Testis (tissue), 3 donors: Measurements from ENCODE around the gene S1PR5. TPM values are rescaled to one million over a fixed set of nuclear protein-coding genes. Genes with fewer than 3 reads are reported as not detected.
A peak's percentile ranks its signal among the peaks of the same experiment; 100 is the strongest.

Experiments
- DNase-seq: peaks from one replicate; pipeline ENCODE4 v3.0.0-alpha.2; 2019
- H3K27ac ChIP-seq, 2 donors: fragments of 200-600 bp; sonication (generic); one replicate each; pipeline ENCODE4 v1.5.1; 2019
- H3K27me3 ChIP-seq: fragments of 200-600 bp; sonication (generic); one replicate; pipeline ENCODE4 v1.5.1; 2019
- H3K36me3 ChIP-seq: fragments of 200-600 bp; sonication (generic); one replicate; pipeline ENCODE4 v1.5.1; 2017; ENCODE audit warnings: low read depth; ENCODE audit errors: missing control alignments
- H3K4me1 ChIP-seq: fragments of 200-600 bp; sonication (generic); one replicate; pipeline ENCODE4 v1.5.1; 2019
- H3K4me3 ChIP-seq, 2 donors: fragments of 200-600 bp; sonication (generic); one replicate each; pipeline ENCODE4 v1.5.1; 2017 to 2019
- H3K9me3 ChIP-seq: fragments of 200-600 bp; sonication (generic); one replicate; pipeline ENCODE4 v1.5.1; 2017
- POLR2A ChIP-seq: fragments of 450-650 bp; IDR thresholded peaks from one replicate; pipeline ENCODE4 v1.6.1; 2017; ENCODE audit warnings: antibody characterized with exemption, mild to moderate bottlenecking, moderate library complexity
- WGBS, 2 donors: methylation state at CpG; one replicate each; pipeline ENCODE4 v1.1.5; 2018; 5-methylcytosine and 5-hydroxymethylcytosine counted together
- intact Hi-C: fragments of 100-400 bp; cut with DNase I; formaldehyde crosslinking; loops from one replicate; pipeline ENCODE4 v1.15.1; 2023; ENCODE audit warnings: low total_unique reads
- polyA plus RNA-seq: library from polyadenylated mRNA; stranded (reverse); fragments of 350-450 nt; fragmentation: Illumina TruSeq; extraction: RNeasy Lipid Tissue Mini Kit (QIAGEN cat#74804); gene quantifications from one replicate; pipeline ENCODE4 v1.2.3, GENCODE V29; 2014; ENCODE audit warnings: low read depth, low replicate concordance; ENCODE audit not compliant: insufficient read depth
- total RNA-seq, 2 donors: library from RNA; depleted of rRNA; stranded (reverse); fragments of >200 nt; gene quantifications; one replicate each; pipeline ENCODE4 v1.2.3, GENCODE V29; 2016
- TF ChIP-seq, protein P1 (sequence below), 3 experiments: fragments of 450-650 bp in 2 of 3; fragments of 200-600 bp in 1 of 3; sonication (generic) in 1 of 3; IDR thresholded peaks; one replicate each; pipeline ENCODE4 v1.5.1; 2016 to 2019; ENCODE audit warnings: antibody characterized with exemption in 3 of 3, mild to moderate bottlenecking in 2 of 3, moderate library complexity in 1 of 3

Gene S1PR5
- total and polyA plus RNA-seq, 3 donors from 2014 or later: 0.12 to 0.61 (median 0.31) TPM

DNA sequence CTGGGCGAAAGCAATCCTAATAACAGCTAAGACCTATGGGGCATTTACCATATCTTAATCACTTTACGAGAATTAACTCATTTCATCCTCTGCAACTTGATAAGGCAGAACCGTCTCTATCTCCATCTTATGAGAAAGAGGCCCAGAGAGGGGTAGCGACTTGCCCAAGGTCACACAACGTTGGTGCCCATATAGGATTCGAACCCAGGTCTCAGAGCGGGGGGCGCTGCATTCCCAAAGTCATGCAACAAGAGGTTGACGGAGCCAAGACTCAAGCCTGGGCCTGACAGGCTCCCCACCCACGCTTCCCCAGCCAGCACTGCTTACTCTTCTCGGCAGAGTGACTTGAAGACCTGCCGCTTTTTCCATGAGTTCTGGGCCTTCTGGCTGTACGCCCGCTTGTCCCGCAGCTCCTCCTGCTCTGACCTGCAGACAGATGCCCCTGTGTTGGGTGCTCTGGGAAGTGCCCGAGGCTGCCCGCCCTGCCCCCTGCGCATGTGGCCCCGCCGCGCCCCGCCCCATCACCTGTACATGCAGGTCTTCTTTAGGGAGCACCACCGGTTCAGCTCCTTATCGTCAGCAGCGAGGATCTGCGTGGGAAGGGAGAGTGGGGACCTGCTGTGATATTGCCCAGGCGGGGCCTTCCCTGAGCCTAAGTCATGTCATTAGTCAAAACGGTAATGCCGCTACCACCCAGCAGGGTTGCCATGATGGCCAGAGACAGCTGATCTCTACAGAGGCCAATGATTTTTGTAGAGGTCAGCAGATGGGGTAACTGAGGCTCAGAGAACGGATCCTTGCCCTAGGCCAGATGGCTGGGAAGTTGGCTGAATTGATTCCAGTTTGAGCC is 37.7 kb upstream of the S1PR5 start:
- no peaks in the 10 kb centered on the region for H3K27me3 ChIP-seq
- H3K36me3 ChIP-seq: no peaks in the 10 kb centered on the region
- no peaks in the 10 kb centered on the region for H3K9me3 ChIP-seq
- no peak overlapping the region for H3K27ac ChIP-seq
- TF ChIP-seq POLR2A: no peak
- TF ChIP-seq, protein P1, sequence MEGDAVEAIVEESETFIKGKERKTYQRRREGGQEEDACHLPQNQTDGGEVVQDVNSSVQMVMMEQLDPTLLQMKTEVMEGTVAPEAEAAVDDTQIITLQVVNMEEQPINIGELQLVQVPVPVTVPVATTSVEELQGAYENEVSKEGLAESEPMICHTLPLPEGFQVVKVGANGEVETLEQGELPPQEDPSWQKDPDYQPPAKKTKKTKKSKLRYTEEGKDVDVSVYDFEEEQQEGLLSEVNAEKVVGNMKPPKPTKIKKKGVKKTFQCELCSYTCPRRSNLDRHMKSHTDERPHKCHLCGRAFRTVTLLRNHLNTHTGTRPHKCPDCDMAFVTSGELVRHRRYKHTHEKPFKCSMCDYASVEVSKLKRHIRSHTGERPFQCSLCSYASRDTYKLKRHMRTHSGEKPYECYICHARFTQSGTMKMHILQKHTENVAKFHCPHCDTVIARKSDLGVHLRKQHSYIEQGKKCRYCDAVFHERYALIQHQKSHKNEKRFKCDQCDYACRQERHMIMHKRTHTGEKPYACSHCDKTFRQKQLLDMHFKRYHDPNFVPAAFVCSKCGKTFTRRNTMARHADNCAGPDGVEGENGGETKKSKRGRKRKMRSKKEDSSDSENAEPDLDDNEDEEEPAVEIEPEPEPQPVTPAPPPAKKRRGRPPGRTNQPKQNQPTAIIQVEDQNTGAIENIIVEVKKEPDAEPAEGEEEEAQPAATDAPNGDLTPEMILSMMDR (IDR thresholded peaks at IDR 0.05): peak in 1 of 3 experiments; percentile 1
- no peaks in the 10 kb centered on the region for H3K4me1 ChIP-seq
- no peak overlapping the region for H3K4me3 ChIP-seq
- intact Hi-C loops: no loop called here
- 81 to 88% methylated on average over 25 to 30 of the region's 30 CpGs for WGBS, 2 donors
- DNase-seq: no peak

DNA sequence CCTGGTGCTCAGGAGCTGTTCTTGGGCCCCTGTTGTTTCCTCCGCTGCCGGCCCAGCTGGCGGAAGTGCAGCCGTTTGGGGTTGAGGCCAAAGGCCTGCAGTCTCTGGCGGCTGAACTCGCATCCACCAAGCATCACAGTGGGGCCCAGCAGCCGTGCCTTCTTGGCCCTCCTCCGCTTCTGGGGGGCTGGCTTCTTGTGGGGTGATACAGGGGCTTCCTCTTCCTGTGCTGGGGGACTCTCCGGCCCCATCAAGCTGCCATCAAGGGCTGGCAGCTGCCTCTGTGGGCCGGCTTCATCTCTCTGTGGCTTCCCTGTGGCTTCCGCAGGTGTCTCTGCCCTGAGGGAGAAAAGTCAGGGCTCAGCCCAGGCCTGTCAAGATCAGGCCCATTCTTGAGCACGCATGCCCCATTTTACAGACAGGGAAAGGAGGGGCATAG is 36.7 kb upstream of the S1PR5 start:
- H3K4me3 ChIP-seq: no peak overlapping the region
- intact Hi-C loops: no loop called here
- WGBS, 2 donors: 56 to 57% methylated on average over 8 to 12 of the region's 12 CpGs
- DNase-seq: no peak
- H3K36me3 ChIP-seq: no peaks in the 10 kb centered on the region
- no peaks in the 10 kb centered on the region for H3K9me3 ChIP-seq
- TF ChIP-seq, protein P1 (IDR thresholded peaks at IDR 0.05): no peak
- TF ChIP-seq POLR2A: no peak
- H3K27ac ChIP-seq: no peak overlapping the region
- H3K27me3 ChIP-seq: no peaks in the 10 kb centered on the region
- H3K4me1 ChIP-seq: no peaks in the 10 kb centered on the region

DNA sequence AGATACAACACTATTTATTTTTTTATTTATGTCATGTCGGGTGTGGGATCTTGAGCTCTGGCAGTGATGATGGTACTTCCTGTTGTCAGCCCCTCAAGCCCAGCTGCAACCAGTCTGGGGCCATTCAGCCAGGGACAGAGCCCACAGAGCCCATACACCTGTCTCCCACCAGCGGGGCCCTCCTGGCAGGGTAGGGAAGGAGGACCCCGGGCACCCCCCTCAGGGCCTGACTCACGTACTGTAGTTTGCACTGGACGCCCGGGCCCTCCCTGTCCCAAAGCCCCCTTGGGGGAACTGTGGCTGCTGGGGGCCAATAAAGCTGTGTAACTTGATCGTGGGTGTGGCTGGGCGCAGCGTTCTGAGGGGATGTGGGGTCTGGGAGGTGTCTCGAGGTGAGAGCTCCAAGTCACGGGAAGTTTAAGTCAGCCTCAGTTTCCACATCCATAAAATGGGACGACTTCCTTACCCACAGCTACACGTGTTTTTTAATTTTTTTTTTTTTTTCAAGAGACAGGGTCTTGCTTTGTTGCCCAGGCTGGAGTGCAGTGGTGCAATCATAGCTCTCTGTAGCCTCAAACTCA is 35.9 kb upstream of the S1PR5 start:
- intact Hi-C loops: no loop called here
- Histone ChIP-seq H3K4me1 (no peaks in the 10 kb centered on the region), H3K9me3 (no peaks in the 10 kb centered on the region), H3K27me3 (no peaks in the 10 kb centered on the region), H3K4me3 (no peak overlapping the region), H3K36me3 (no peaks in the 10 kb centered on the region), H3K27ac (no peak overlapping the region)
- DNase-seq: no peak
- WGBS, 2 donors: 46 to 73% methylated on average over 10 to 13 of the region's 13 CpGs
- TF ChIP-seq, protein P1 (IDR thresholded peaks at IDR 0.05): no peak
- no peak for TF ChIP-seq POLR2A

DNA sequence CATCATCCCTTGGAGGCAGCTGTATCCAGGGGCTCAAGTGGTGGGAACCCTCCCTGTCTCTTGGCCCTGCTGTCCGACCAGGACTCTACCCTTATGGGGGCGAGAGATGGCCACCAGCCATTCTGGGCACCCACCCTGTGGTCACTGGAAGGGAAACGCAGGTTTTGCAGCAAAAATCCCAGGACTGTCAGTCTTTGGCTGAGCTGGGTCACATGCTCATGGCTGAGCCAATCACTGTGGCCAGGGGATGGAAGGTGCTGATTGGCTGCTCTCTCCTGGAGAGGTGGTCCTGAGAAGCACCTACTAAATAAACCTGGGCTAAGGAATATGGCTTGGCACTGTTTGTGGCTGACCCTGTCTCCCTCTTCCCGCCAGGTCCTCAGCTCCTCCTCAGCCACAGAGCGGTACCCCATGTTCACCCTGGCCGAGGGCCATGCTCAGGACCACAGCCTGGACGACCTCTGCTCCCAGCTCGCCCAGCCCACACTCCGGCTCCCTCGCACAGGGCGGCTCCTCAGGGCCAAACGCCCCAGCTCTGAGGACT is 35.3 kb upstream of the S1PR5 start:
- H3K27ac ChIP-seq: no peak overlapping the region
- TF ChIP-seq POLR2A: no peak
- TF ChIP-seq, protein P1 (IDR thresholded peaks at IDR 0.05): no peak
- peak overlapping the region in 1 of 2 donors; percentile 7 for H3K4me3 ChIP-seq
- H3K4me1 ChIP-seq: no peaks in the 10 kb centered on the region
- intact Hi-C loops: no loop called here
- DNase-seq: peak; percentile 68
- no peaks in the 10 kb centered on the region for H3K9me3 ChIP-seq
- 48 to 51% methylated on average over 8 to 12 of the region's 12 CpGs for WGBS, 2 donors
- H3K36me3 ChIP-seq: no peaks in the 10 kb centered on the region
- H3K27me3 ChIP-seq: no peaks in the 10 kb centered on the region
